A549 (cell line): ENCODE measurements around the gene SLC6A2. TPM values are rescaled to one million over a fixed set of nuclear protein-coding genes. Genes with fewer than 3 reads are reported as not detected.
"Not testable (repeated sequence)": the region's sequence is repeated elsewhere in the genome, so short reads cannot be mapped to it uniquely, and the experiment has no call there.

Source experiments
- ATAC-seq, 2 experiments: fragments of 200-7000 bp in 1 of 2; fragments of >200 bp in 1 of 2; cut with Nextera tagmentation in 1 of 2; cut with Tn5 transposase in 1 of 2; 3 replicates each; pipeline versions ENCODE4 v1.8.0 to v1.9.1; 2018 to 2020; ENCODE audit warnings: mild to moderate bottlenecking in 1 of 2, moderate library complexity in 1 of 2
- CTCF ChIA-PET: fragments of 300-600 bp; sonication (Branson Sonifier 250); formaldehyde crosslinking; extraction: SDS; loops from one replicate; lab custom pipeline; 2021; ENCODE audit warnings: antibody characterized with exemption, inconsistent platforms; lab: Yijun Ruan, JAX
- POLR2A ChIA-PET: fragments of 350-600 bp; formaldehyde crosslinking; extraction: SDS; loops from one replicate; lab custom pipeline; 2021; ENCODE audit warnings: antibody characterized with exemption, inconsistent platforms; lab: Yijun Ruan, JAX
- DNase-seq, 2 experiments: peaks; one replicate each; pipeline versions ENCODE4 v3.0.0 to v3.0.0-alpha.2; 2011 to 2016; ENCODE audit warnings: low read depth in 1 of 2, low spot score in 1 of 2
- FAIRE-seq: peaks from 2 replicates; lab custom pipeline; 2011; peaks lifted over from hg19 to GRCh38; lab: Jason Lieb, UNC
- H3K27ac ChIP-seq, 2 experiments: fragments of >200 bp; sonication (Bioruptor Twin); formaldehyde crosslinking; 3 replicates each; pipeline ENCODE4 v1.5.1; 2016 to 2017
- H3K4me1 ChIP-seq: fragments of >200 bp; sonication (Bioruptor Twin); formaldehyde crosslinking; 3 replicates; pipeline ENCODE4 v1.6.1; 2016
- H3K4me2 ChIP-seq: fragments of >200 bp; sonication (Bioruptor Twin); formaldehyde crosslinking; 3 replicates; pipeline ENCODE4 v1.6.1; 2016
- H3K4me3 ChIP-seq: fragments of >200 bp; sonication (Bioruptor Twin); formaldehyde crosslinking; 3 replicates; pipeline ENCODE4 v1.5.1; 2016
- H3K9me3 ChIP-seq: fragments of >200 bp; sonication (Bioruptor Twin); formaldehyde crosslinking; 3 replicates; pipeline ENCODE4 v1.6.1; 2016
- CBX2 ChIP-seq: fragments of 200-600 bp; sonication (generic); IDR thresholded peaks from 2 replicates; pipeline ENCODE4 v1.6.1; 2016; ENCODE audit warnings: low read depth, mild to moderate bottlenecking, borderline replicate concordance
- CHD2 ChIP-seq: fragments of 150-350 bp; IDR thresholded peaks from 2 replicates; pipeline ENCODE4 v1.6.1; 2014; ENCODE audit warnings: low read length; ENCODE audit not compliant: partially characterized antibody
- EHF ChIP-seq: fragments of 250-450 bp; sonication (Bioruptor Pico); IDR thresholded peaks from 2 replicates; pipeline ENCODE4 v1.5.0; 2020; ENCODE audit warnings: mild to moderate bottlenecking
- FOSL2 ChIP-seq, 2 experiments: fragments of 450-650 bp in 1 of 2; fragments of >200 bp in 1 of 2; sonication (Bioruptor Twin) in 1 of 2; formaldehyde crosslinking; IDR thresholded peaks; 2 replicates each; pipeline versions ENCODE4 v1.5.0 to v1.6.1; 2016 to 2020; ENCODE audit warnings: mild to moderate bottlenecking in 1 of 2, moderate library complexity in 1 of 2
- KDM5A ChIP-seq: fragments of 200-600 bp; sonication (generic); IDR thresholded peaks from 2 replicates; pipeline ENCODE4 v1.6.1; 2016; ENCODE audit warnings: antibody characterized with exemption, mild to moderate bottlenecking
- MAFK ChIP-seq: fragments of 450-650 bp; IDR thresholded peaks from 2 replicates; pipeline ENCODE4 v1.6.1; 2014; ENCODE audit not compliant: partially characterized antibody
- ZNF302 ChIP-seq: fragments of 250-450 bp; sonication (Bioruptor Pico); IDR thresholded peaks from 2 replicates; pipeline ENCODE4 v1.9.0; 2021; ENCODE audit warnings: inconsistent platforms, mild to moderate bottlenecking, moderate library complexity
- WGBS: methylation state at CpG from one replicate; pipeline ENCODE4 v1.1.6; 2017; ENCODE audit errors: missing lambda C conversion rate; 5-methylcytosine and 5-hydroxymethylcytosine counted together
- polyA plus RNA-seq, 4 experiments: library from polyadenylated mRNA; depleted of rRNA in 3 of 4; stranded (reverse); fragments of >200 nt; fragmentation: RNase III in 1 of 4; extraction: RNeasy Plus Mini Kit Qiagen cat#74134 plus additional on column Dnase treatment in 1 of 4; gene quantifications; 2 replicates in 3 of 4; 3 replicates in 1 of 4; pipeline ENCODE4 v1.2.3, GENCODE V29; 2011 to 2017
- TF ChIP-seq, protein P1 (sequence below): IDR thresholded peaks from 2 replicates; pipeline ENCODE4 v1.6.1; 2012

Gene SLC6A2
- polyA plus RNA-seq, 2 of the 4 experiments (the other 2 are of a cell fraction), result not detected

DNA sequence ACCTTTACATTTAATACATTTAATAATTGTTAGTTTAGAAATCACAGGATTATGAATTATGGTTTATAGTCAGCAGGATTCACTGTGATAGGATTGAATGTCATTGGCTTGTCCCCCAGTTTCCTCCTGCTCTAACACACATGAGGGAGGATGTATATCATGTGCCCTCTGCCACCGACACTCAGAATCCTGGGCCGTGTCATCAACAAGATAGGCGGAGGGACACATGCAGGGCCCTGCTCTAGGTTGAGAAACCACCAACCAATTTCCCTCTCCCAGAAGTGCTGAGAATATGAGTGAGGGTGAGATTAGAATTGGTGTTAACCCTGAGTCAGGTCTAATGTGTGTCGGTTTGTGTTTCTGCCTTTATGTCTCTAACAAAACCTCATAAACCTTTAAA, 92.0 kb downstream of the SLC6A2 start:
- POLR2A ChIA-PET, result no interaction called here

GRCh38 chr16:55752465-55753144, 96.8 kb downstream of the SLC6A2 start:
- CTCF ChIA-PET, POLR2A ChIA-PET, FAIRE-seq, H3K4me2 ChIP-seq, H3K4me3 ChIP-seq, H3K4me1 ChIP-seq: not testable (repeated sequence)
- peak in 1 of 2 experiments; percentile 77 for DNase-seq
- ATAC-seq, result 0 out of 6 replicates have a peak, but pooled peaks of 1 of the 2 experiments have one; percentile 44
- peaks cover 26% of the 10 kb centered on the region for H3K9me3 ChIP-seq
- peak overlapping the region; percentile 71 to 81 for H3K27ac ChIP-seq
- WGBS, result 38% methylated on average over 5 of the region's 5 CpGs

More for the DNA sequence above, 92.0 kb downstream of the SLC6A2 start:
- peaks cover 10% of the 10 kb centered on the region; the same call in 2 of the 3 replicates for H3K9me3 ChIP-seq
- WGBS, result 92% methylated on average over 4 of the region's 4 CpGs
- no peak overlapping the region for H3K4me2 ChIP-seq
- TF ChIP-seq CHD2, result no peak
- no peak for TF ChIP-seq CBX2
- no peak for TF ChIP-seq ZNF302 (CRISPR knock-in tag)
- no peak for TF ChIP-seq KDM5A
- TF ChIP-seq EHF, result no peak
- TF ChIP-seq, protein P1, sequence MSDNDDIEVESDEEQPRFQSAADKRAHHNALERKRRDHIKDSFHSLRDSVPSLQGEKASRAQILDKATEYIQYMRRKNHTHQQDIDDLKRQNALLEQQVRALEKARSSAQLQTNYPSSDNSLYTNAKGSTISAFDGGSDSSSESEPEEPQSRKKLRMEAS, result no peak
- CTCF ChIA-PET, result no interaction called here
- DNase-seq (no peak), ATAC-seq (no peak), FAIRE-seq (no peak)
- no peak overlapping the region for H3K4me3 ChIP-seq
- no peaks in the 10 kb centered on the region for H3K4me1 ChIP-seq
- H3K27ac ChIP-seq, result no peak overlapping the region

GRCh38 chr16:55753145-55753631, 97.4 kb downstream of the SLC6A2 start:
- DNase-seq, result peak in 1 of 2 experiments; percentile 82
- H3K4me3 ChIP-seq; TF ChIP-seq FOSL2 (IDR thresholded peaks at IDR 0.05): not testable (repeated sequence)
- TF ChIP-seq MAFK (peak; percentile 41), FOSL2 (CRISPR knock-in tag; IDR thresholded peaks at IDR 0.05) (peak; percentile 70)
- TF ChIP-seq, all 56 proteins: peak for 2; not testable (repeated sequence) for 54
- 0 out of 6 replicates have a peak, but pooled peaks of 1 of the 2 experiments have one; percentile 48 for ATAC-seq
- POLR2A ChIA-PET, CTCF ChIA-PET, H3K4me2 ChIP-seq, H3K4me1 ChIP-seq: not testable (repeated sequence)
- peak overlapping the region; percentile 71 to 81 for H3K27ac ChIP-seq
- H3K9me3 ChIP-seq, result peaks cover 26% of the 10 kb centered on the region
- FAIRE-seq, result peak; percentile 63
- 5% methylated on average over 4 of the region's 4 CpGs for WGBS

Other genes starting within 250 kb of the SLC6A2 start
- gene MMP2, start 176.8 kb upstream of the SLC6A2 start, polyA plus RNA-seq (2011; rRNA removed), result 11.8 and 16.2 TPM in 2 replicates
- 9.5 to 14.6 TPM (median 11.5 TPM) in 3 replicates for gene MMP2, start 176.8 kb upstream of the SLC6A2 start, polyA plus RNA-seq (2017; fragmentation: RNase III; extraction: RNeasy Plus Mini Kit Qiagen cat#74134 plus additional on column Dnase treatment)
- gene LPCAT2, start 146.9 kb upstream of the SLC6A2 start, polyA plus RNA-seq (2011; rRNA removed), result 16.3 and 17.1 TPM in 2 replicates
- 6.0 to 8.0 TPM (median 7.4 TPM) in 3 replicates for gene LPCAT2, start 146.9 kb upstream of the SLC6A2 start, polyA plus RNA-seq (2017; fragmentation: RNase III; extraction: RNeasy Plus Mini Kit Qiagen cat#74134 plus additional on column Dnase treatment)
- gene CAPNS2, start 89.3 kb upstream of the SLC6A2 start, polyA plus RNA-seq (2011; rRNA removed), result not detected in 2 replicates
- gene CAPNS2, start 89.3 kb upstream of the SLC6A2 start, polyA plus RNA-seq (2017; fragmentation: RNase III; extraction: RNeasy Plus Mini Kit Qiagen cat#74134 plus additional on column Dnase treatment), result not detected in 3 replicates
- 84.1 and 94.9 TPM in 2 replicates for gene CES1, start 177.1 kb downstream of the SLC6A2 start, polyA plus RNA-seq (2011; rRNA removed)
- gene CES1, start 177.1 kb downstream of the SLC6A2 start, polyA plus RNA-seq (2017; fragmentation: RNase III; extraction: RNeasy Plus Mini Kit Qiagen cat#74134 plus additional on column Dnase treatment), result 17.9 to 18.5 TPM (median 18.1 TPM) in 3 replicates
- gene CES5A, start 219.4 kb downstream of the SLC6A2 start, polyA plus RNA-seq (2011; rRNA removed), result not detected in 2 replicates
- not detected in 3 replicates for gene CES5A, start 219.4 kb downstream of the SLC6A2 start, polyA plus RNA-seq (2017; fragmentation: RNase III; extraction: RNeasy Plus Mini Kit Qiagen cat#74134 plus additional on column Dnase treatment)